ENCODE measurements around the gene SLC35F6. TPM values are rescaled to one million over a fixed set of nuclear protein-coding genes. Genes with fewer than 3 reads are reported as not detected.

The SLC35F6 gene
- total RNA-seq, 2 donors from 2014 or later = 24.8 to 29.1 TPM

DNA sequence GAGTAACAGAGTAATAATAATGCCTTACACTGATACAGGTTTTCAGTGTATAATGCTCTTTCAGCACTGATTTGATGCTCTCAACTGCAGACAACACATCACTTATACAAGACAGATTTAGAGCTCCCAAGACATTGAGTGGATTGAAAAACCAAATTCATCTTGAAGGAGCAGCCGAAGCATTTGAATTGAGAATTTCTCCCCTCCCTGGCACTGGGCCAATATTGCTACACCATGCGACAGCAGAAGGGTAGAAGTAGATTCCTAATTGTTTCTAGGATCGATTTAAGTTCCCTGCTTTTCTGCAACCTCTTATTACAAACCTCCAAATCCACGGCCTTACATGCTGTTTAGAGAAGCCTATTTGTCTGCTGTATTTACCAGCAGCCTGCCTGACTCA, 37.2 kb downstream of the SLC35F6 start:
- intact Hi-C loops (cut with DNase I) = no loop called here
- Histone ChIP-seq H3K4me1 (no peaks in the 10 kb centered on the region), H3K27ac (no peak overlapping the region), H3K4me3 (no peak overlapping the region), H3K9me3 (no peaks in the 10 kb centered on the region), H3K27me3 (no peaks in the 10 kb centered on the region), H3K36me3 (no peaks in the 10 kb centered on the region), H3K9ac (ENCODE audit: low read depth in 2 of 2, low read length in 2 of 2) (no peak overlapping the region)
- no peak for DNase-seq
- TF ChIP-seq CTCF (IDR thresholded peaks at IDR 0.05) = no peak

DNA sequence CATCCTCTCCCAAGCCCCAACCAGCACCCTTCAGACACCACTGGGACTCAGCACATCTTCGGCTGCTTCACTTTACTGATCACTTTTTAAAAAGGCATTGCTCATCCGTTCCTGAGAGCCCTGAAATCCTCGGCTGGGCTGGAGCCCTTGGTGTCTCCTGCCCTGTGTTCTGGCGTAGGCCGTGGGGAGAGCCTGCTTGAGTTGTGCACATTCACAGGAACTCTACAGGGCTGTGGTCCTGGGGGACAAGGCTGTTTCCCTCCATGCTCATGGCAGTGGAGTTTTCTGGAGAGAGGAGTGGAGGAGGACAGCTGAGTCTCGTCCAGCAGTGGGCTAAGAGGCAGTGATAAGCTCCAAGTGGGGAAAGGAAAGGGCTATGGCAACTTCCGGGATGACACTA, 37.7 kb downstream of the SLC35F6 start:
- Histone ChIP-seq H3K27ac (no peak overlapping the region), H3K9ac (ENCODE audit: low read depth in 2 of 2, low read length in 2 of 2) (no peak overlapping the region), H3K27me3 (no peaks in the 10 kb centered on the region), H3K4me1 (no peaks in the 10 kb centered on the region), H3K9me3 (no peaks in the 10 kb centered on the region), H3K4me3 (no peak overlapping the region), H3K36me3 (no peaks in the 10 kb centered on the region)
- no peak for TF ChIP-seq CTCF (IDR thresholded peaks at IDR 0.05)
- DNase-seq = no peak
- intact Hi-C loops (cut with DNase I) = no loop called here

DNA sequence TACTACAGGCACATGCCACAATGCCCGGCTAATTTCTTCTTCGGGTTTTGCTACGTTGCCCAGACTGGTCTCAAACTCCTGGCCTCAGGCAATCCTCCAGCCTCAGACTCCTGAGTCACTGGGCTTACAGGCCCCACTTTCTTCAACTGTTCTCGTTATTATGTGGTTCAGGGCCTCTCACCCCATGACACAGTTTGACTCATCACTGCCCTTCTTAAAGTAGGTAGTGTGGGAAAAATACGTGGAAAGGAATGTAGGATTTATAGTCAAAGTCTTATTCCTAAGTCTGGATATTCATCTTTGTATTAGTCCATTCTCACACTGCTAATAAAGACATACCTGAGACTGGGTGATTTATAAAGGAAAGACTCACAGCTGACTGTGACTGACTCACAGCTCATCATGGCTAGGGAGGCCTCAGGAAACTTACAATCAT, 41.2 kb downstream of the SLC35F6 start:
- Histone ChIP-seq H3K9ac (ENCODE audit: low read depth in 2 of 2, low read length in 2 of 2) (no peak overlapping the region), H3K4me3 (no peak overlapping the region), H3K4me1 (no peaks in the 10 kb centered on the region), H3K27me3 (no peaks in the 10 kb centered on the region), H3K36me3 (no peaks in the 10 kb centered on the region), H3K27ac (no peak overlapping the region), H3K9me3 (no peaks in the 10 kb centered on the region)
- no peak for TF ChIP-seq CTCF (IDR thresholded peaks at IDR 0.05)
- intact Hi-C loops (cut with DNase I) = no loop called here
- DNase-seq = no peak

DNA sequence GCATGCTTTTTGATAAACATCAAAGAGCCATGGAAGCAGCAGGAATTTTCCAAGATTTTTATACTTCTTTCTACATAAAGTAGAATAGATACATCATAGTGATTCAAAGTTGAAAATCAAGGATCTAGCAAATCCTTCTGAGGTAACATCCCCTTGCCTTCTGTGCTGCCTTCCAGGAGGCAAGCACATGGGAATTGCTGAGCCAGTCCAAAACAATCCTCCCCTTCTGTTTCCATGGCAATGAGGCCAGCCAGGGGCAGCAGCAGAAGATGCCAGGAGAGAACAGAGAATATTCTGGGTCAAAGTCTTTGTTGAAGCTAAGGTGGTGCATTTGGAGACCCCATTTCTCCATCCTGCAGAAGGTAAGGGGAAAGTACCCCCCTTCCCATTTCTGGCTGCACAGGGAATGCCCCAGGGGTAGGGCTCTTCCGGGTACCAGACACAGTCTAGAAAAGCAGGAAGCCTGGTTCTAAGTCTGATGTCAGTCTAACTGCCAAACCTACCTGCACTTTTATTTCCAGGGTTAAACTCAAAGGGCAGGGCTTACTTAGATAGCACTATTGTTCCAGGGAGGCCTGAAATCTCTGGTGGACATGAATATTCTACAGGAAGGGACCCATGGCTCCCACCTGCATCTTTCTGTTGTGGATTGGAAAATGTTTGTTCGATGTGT, 43.8 kb downstream of the SLC35F6 start:
- no peaks in the 10 kb centered on the region for H3K4me1 ChIP-seq
- no peak for DNase-seq
- no peak overlapping the region for H3K9ac ChIP-seq (ENCODE audit: low read depth in 2 of 2, low read length in 2 of 2)
- no peaks in the 10 kb centered on the region for H3K36me3 ChIP-seq
- no peaks in the 10 kb centered on the region for H3K27me3 ChIP-seq
- H3K4me3 ChIP-seq = no peak overlapping the region
- TF ChIP-seq CTCF (IDR thresholded peaks at IDR 0.05) = no peak
- intact Hi-C loops (cut with DNase I) = no loop called here
- no peak overlapping the region for H3K27ac ChIP-seq
- no peaks in the 10 kb centered on the region for H3K9me3 ChIP-seq

DNA sequence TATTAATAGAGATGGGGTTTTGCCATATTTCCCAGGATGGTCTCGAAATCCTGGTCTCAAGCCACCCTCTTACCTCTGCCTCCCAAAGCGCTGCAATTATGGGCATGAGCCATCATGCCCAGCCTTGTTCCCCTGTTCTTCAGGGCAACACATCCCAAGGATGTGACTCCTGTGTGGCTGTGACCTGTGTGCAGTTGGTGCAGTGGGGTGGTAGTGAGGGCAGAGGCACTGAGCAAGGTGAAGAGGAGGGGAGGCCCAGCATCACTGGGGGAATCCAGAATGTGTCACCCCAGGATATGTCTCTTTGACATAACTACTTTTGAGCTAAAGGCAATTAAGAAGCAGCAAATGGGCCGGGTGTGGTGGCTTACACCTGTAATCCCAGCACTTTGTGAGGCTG, 45.1 kb downstream of the SLC35F6 start:
- no peak overlapping the region for H3K27ac ChIP-seq
- no peak for DNase-seq
- no peaks in the 10 kb centered on the region for H3K9me3 ChIP-seq
- H3K4me3 ChIP-seq = no peak overlapping the region
- no peak overlapping the region for H3K9ac ChIP-seq (ENCODE audit: low read depth in 2 of 2, low read length in 2 of 2)
- no peaks in the 10 kb centered on the region for H3K27me3 ChIP-seq
- intact Hi-C loops (cut with DNase I) = no loop called here
- no peak for TF ChIP-seq CTCF (IDR thresholded peaks at IDR 0.05)
- no peaks in the 10 kb centered on the region for H3K4me1 ChIP-seq
- no peaks in the 10 kb centered on the region for H3K36me3 ChIP-seq

All from colonic mucosa (tissue), 4 donors.